Measurements from ENCODE around the gene CRCP.

- TF ChIP-seq, protein P1, sequence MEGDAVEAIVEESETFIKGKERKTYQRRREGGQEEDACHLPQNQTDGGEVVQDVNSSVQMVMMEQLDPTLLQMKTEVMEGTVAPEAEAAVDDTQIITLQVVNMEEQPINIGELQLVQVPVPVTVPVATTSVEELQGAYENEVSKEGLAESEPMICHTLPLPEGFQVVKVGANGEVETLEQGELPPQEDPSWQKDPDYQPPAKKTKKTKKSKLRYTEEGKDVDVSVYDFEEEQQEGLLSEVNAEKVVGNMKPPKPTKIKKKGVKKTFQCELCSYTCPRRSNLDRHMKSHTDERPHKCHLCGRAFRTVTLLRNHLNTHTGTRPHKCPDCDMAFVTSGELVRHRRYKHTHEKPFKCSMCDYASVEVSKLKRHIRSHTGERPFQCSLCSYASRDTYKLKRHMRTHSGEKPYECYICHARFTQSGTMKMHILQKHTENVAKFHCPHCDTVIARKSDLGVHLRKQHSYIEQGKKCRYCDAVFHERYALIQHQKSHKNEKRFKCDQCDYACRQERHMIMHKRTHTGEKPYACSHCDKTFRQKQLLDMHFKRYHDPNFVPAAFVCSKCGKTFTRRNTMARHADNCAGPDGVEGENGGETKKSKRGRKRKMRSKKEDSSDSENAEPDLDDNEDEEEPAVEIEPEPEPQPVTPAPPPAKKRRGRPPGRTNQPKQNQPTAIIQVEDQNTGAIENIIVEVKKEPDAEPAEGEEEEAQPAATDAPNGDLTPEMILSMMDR (IDR thresholded peaks at IDR 0.05) = no peak
- no peak for TF ChIP-seq ZFX (IDR thresholded peaks at IDR 0.05; ENCODE audit: borderline replicate concordance)
These were observed 22.0 kb upstream of the CRCP start for GRCh38 chr7:66092654-66093053.
